OCI-LY7 (cell line): ENCODE results near the gene ZFYVE9.

Experiments
- CTCF ChIP-seq: fragments of 200-600 bp; sonication (generic); conservative IDR thresholded peaks from 2 replicates; pipeline ENCODE4 v1.5.1; 2014; ENCODE audit warnings: mild to moderate bottlenecking, antibody characterized with exemption, low read length, moderate library complexity, mixed read lengths
- EZH2phosphoT487 ChIP-seq: fragments of 200-600 bp; sonication (generic); IDR thresholded peaks from 2 replicates; pipeline ENCODE4 v1.6.1; 2018; ENCODE audit warnings: low read depth, borderline replicate concordance, mild to moderate bottlenecking, mixed run types, antibody characterized with exemption, low read length, moderate library complexity, mixed read lengths

DNA sequence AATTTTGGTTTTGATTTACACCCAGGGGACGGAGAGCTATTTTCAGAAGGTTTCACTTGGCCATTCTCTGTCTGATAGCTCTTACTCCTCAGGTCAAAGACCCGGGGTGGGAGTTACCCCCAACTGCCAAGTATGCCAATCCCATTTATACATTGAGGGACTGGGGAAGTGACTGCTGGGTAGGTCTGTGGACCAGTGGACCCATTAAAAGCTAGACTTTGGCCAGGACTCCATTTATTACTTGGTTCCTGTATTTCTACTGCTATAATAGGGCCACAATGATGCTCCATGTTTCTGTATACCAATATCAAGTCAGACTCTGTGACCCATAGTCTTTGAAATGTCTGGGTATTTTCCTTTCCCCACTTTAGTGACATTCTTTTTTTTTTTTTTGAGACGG is 14.6 kb downstream of the ZFYVE9 start:
- no peak for TF ChIP-seq CTCF
- TF ChIP-seq EZH2phosphoT487 = no peak
